HG03469 (cell line): Measurements from ENCODE around the gene ABHD15.
"Not testable (repeated sequence)": the region's sequence is repeated elsewhere in the genome, so short reads cannot be mapped to it uniquely, and the experiment has no call there.

Source experiments
- ATAC-seq: cut with Tn5 transposase; IDR thresholded peaks from one replicate; pipeline ENCODE4 v1.9.1; 2021; ENCODE audit warnings: mild to moderate bottlenecking, moderate library complexity, moderate number of reproducible peaks; ENCODE audit not compliant: unreplicated experiment

ABHD15 gene

DNA sequence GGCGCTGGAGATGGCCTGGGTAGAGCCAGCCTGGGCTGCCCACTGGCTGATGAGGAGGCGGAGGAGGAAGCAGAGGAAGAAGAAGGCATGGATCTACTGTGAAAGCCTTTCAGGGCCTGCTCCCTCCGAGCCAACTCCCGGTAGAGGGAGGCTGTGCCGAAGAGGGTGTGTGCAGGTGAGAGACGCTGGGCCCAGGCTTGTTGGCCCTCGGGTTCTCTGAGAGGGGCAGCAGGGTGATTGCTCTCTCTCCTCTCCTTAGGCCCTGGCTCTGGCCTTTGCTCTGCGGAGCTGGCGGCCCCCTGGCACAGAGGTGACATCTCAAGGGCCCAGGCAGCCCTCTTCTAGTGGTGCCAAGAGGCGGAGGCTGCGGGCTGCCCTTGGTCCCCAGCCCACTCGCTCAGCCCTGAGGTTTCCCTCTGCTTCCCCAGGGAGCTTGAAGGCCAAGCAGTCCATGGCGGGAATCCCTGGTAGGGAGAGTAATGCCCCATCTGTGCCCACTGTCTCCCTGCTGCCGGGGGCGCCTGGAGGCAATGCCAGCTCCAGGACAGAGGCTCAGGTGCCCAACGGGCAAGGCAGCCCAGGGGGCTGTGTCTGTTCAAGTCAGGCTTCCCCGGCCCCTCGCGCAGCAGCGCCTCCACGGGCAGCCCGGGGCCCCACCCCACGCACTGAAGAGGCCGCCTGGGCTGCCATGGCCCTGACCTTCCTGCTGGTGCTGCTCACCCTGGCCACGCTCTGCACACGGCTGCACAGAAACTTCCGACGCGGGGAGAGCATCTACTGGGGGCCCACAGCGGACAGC is 5.2 kb upstream of the ABHD15 start:
- ATAC-seq, result no peak

DNA sequence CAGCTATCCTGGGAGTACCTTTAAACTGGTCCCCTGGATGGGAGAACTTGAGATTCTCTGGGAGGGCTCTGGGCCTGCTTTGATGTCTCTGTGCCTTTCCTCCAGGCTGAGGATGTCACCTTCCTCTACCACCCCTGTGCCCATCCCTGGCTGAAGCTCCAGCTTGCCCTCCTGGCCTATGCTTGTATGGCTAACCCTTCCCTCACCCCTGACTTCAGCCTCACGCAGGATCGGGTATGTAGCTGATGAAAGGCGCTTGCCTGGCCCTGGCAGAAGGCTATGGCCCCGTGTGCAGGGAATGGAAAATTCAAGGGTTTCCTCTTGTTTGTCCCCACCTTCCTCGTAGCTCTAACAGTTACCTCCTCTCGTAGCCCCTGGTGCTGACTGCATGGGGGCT is 4.6 kb upstream of the ABHD15 start:
- ATAC-seq, result no peak

DNA sequence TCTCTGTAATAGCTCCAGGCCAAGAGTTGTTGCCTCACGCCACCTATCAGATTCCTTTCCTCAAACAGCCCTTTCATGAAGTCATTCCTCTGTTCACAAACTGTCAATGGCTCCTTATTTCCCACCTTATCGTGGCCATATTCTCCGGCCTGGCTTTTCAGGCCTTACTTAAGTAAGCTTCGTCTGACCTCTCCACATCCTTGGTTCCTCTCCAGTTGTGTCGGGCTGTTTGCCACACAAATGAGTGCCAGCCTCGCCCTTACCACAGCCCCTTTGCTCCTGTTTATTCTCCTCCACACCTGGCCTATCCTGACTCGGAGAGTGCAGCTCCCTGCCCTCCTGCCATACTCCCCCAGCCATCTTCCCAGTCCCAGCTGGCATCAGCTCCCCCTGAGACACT is 3.7 kb upstream of the ABHD15 start:
- ATAC-seq, result no peak

DNA sequence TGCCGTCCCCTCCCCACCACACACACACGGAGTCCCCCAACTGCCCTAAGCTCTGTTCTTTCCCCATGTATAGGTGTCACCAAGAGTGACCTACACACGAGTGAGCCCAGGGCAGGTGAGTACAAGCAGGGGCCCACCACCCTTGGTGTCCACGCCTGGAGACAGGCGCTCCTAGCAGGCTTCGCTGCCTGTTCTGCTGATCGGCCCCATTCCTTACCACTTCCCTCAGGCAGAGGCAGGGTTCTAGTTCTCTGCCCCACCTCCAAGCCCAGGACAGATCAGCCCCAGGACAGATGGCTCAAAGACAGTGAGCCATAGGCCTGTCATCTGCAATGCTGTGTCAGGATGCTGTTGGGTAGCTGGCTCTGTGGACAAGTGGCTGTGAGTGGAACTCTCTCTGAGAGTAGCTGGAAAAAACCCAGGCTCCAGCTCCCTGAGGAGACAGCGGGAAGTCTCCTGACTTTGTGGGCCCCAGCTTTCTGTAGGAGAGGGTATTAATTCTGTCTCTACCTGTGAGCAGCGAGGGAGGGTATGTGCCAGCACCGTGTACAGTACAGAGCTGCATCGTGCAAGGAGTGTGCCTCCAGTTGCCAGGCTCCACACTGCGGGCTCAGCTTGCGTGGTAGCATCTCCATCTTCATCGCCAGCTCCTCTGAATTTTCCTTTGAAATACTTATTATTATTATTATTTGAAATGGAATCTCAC is 2.6 kb upstream of the ABHD15 start:
- no peak for ATAC-seq

DNA sequence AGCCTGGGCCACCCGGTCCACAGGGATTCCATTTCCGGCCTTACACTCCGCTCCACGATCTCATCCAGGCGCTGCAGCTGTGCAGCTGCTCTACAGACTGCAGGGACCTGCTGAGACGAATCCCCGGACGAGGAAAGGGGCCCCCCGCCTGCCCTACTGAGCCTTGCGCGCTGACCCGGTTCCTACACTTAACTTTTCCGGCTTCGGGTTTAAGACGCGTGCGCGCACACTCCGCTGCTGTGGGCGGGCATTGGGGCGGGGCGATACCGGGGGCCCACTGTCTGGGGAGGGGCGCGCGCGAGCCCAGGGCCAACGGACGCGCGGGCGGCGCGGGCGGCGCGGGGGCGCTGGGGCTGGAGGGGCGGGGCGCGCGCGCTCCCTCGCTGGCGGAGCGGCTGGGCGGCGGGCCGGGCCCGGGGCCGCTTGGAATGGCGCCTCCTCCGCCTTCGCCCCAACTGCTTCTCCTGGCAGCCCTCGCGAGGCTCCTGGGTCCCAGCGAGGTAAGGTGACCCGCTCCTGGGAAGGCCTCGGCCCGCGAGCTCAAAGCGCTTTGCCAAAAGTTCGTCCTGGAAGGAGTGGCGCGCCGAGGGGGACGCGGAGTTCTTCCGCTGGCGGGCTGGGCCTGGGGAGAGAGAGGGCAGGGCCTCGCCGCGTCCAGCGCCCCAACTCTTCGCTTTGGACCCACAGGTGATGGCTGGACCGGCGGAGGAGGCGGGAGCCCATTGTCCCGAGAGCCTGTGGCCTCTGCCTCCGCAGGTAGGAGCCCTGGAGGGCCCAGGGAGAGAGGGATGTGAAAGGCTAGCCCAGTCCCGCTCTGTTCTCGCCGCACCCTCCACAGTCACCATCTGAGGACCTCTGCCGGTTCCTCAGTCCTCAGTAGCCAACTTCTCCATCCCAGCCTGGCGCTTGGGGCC is 1.8 kb upstream of the ABHD15 start, which contains the start of gene TP53I13:
TSS of gene TP53I13 (plus strand) at position 371 of the 914 bp plus-strand sequence. CDS start at position 429, 58 bp downstream.
- ATAC-seq, result no peak

DNA sequence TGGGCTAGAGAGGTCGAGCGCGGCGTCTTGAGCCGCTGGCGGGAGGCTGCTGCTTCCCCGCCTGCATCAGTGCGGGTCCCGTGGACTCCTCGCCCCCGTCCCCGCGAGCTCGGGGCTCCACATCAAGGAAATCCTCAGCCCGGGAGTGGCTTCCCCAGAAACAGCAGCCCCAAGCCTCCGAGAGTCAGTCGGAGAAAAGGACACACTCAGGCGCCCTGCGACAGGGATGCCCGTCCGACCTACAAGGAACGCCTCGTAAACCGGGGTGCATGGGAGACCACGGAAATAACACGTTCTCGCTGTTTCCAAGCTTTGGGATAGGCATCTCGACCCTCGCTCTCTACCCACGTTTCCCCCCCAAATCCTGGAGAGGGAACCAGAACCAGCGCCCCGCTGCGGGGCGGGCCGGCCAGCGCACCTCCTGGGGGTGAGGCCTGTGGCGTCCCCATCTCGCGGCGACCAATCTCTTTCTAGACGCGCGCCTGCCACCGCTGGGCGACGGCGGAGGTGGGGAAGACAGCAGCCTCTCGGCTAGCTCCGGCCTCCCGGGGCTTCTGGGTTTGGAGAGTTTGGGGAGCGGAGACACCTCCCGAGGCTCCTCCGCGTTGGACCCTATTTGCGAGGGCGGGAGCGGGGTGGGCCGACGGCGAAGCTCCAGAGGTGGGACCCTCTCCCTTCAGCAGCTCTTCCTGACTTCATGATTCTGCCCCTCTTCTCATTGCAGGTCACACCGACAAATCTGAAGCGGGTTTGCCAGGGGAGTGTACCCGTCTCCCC is 905 bp upstream of the ABHD15 start:
- no peak for ATAC-seq

DNA sequence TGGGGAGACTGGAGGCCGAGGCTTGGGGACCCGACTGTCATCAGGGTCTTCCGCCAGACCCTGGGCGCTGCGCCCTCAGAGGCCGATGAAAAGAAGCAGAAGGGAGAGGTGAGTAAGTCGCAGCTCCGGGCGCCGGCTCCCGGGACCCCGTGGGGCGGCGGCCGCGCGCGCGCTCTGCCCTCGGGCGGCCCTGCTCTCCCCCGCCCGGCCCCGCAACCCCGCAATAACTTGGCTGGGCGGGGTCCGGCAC is 392 bp upstream of the ABHD15 start:
- no peak for ATAC-seq

DNA sequence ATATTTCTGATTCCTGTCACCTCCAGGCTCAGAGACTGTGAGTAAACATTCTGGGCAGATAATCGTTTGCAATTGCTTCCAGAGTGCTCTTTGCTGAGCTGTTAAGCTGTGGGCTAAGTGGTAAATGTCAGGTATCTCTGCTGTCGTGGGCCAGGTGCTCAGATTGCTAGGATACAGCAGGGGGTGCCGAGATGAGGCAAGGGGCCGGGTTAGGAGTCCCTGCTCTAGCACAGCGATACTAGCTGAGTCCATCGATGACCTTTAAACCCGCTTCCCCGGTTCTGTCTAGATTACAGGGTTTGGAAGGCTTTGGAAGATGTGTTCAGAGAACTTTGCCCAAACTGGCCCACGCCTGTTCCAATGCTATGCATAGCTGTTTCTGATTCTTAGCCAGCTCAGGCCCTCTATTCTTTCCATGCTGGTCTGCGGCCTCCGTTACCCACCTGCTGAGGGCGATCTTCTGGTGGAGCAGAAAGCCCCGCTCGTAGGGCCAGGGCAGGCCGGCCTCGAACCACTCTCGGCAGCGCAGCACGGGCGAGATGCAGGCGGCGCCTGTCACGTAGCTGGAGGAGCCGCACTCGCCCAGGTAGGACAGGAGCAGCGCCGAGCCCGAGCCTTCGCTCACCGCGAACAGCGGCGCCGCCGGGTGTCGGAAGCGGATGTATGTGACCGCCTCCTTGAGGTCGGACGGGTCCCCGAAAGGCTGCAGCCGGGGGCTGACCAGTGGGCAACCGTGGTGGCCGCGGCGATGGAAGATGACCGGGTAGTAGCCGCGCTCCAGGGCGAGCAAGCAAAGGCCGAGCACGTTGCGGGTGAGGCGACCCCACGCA is 979 bp downstream of the ABHD15 start:
- ATAC-seq, result no peak

DNA sequence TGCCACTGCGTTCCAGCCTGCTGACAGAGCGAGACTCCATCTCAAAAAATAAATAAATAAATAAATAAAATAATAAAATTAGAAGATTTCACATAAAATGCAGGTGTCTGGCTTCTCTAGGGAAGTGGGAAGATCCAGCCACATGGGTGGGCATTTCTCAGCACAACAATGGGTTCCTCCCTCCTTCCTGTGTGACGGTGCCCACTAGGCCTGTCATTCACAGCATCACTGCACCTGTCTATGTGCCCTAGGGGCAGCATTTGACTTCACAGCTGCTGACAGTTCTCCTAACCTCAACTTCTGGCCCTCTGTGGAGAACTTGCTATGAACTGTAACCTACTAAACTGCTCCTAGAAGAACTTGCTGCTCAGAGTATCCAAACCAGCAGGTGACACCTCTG is 3.0 kb downstream of the ABHD15 start:
- ATAC-seq, result no peak

DNA sequence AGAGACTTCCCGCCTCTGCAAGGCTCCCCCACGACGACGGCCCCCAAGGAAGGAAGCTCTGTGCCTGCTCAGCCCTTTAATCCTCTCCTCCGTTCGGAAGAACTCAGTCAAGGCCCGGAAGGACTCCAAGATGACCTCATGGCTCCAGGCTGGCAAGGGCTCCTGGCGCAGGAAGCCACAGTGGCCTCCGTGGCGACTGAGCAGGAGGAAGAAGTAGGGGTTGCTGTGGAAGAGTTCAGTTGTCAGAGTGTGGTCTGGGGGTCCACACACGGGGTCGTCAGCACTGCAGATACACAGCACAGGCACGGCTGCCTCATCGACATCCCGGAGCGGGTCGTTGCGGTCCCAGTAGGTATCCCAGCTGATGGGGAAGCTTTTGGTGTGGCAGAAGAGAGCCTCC is 4.2 kb downstream of the ABHD15 start:
- ATAC-seq, result no peak

DNA sequence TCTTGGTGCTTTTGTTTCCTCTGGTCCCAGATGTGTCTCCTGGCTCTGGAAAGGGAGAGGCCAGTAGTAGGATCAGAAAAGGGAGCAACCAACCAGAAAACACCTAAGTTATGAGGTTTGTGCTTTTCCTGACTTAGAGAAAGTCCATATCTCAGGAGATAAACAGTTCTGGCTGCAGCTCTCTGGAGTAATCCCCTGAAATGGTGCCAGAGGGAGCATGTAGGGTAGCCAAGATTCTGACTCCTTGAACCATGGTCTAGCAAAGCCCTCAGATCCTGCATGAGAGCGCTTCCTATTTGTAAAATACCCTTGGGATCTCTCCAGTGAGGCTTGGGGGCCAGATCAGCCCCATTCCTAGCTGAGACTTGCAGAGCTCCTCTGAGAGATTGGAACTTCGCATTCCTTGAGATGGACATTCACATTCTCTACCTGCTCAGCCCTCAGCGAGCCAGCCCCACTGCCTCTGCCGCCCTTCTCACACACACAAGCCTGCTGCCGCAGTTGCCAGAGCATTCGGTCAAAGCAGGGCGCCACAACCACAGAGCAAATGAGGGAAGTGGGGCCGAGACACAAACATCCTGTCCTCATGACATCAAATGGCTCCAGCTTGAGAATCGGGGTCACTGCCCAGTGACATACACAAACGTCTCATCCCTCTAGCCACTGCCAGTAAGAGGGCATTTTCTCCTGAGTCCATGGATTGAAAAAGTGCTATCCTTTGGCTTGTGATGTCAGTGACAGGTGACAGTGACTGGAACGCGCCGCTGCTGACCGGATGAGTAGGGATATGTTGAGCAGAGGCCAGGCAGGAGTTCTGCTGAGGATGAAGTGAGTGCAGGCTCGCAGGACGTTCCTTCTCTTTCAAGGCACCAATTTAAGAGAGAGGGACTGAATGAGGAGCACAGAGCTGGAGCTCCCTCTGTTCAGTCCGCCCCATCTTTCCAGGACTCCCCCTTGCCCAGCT is 5.0 kb downstream of the ABHD15 start:
- no peak for ATAC-seq

DNA sequence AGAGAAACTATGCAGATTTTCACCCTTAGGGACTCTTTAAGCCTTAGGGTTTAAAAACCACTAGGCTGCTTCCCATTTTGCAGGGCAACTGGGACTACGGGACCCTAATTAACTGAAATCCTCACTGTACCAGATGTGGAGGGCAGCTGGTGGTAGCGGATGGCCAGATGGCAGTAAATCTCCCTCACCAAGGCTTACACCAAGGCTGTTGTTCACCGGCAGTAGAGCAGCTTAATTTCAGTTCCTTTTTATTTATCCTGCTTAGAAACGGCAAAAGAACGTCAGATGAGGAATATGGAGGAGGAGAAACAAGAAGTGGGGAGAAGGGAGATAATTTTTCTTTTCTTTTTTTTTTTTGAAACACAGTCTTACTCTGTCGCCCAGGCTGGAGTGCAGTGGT is 6.5 kb downstream of the ABHD15 start:
- no peak for ATAC-seq

DNA sequence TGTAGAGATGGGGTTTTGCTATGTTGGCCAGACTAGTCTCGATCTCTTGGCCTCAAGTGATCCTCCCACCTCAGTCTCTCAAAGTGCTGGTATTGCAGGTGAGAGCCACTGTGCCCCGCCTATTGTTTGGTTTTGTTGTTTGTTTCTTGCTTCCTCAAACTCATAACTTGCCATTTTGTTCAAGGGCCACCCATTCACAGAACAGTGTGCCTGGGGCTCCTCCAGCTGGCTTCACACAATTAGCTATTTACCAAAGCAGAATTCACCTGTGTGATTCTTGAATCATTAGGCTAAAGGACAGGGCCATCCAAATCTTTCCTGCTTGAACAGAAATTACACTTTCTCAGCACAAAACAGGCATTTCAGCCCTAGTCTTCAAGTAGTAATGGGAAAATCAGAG is 7.2 kb downstream of the ABHD15 start:
- no peak for ATAC-seq

DNA sequence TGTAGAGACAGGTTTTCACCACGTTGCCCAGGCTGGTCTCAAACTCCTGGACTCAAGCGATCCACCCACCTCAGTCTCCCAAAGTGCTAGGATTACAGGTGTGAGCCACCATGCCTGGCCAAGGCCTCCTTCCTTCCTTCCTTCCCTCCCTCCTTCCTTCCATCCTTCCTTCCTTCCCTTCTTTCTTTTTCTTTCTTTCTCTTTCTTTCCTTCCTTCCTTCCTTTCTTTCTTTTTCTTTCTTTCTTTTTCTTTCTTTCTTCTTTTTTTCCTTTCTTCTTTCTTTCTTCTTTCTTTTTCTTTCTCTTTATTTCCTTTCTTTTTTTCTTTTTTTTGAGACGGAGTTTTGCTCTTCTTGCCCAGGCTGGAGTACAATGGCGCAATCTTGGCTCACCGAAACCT is 8.7 kb downstream of the ABHD15 start:
- ATAC-seq, result not testable (repeated sequence)

DNA sequence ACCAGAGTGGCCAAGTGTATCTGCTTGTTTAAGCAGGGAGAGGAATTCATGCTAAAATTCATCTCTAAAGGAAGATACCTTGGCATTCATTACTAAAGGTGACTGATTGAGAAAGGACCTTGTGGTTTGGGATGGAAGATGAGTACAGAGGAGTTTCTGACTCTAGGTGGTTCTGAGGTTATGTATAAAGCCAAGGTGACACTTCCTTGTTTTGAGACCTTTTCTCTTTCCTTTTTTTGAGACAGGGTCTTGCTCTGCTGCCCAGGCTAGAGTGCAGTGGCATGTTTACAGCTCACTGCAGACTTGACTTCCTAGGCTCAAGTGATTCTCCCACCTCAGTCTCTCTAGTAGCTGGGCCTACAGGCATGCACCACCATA is 9.1 kb downstream of the ABHD15 start:
- ATAC-seq, result no peak

DNA sequence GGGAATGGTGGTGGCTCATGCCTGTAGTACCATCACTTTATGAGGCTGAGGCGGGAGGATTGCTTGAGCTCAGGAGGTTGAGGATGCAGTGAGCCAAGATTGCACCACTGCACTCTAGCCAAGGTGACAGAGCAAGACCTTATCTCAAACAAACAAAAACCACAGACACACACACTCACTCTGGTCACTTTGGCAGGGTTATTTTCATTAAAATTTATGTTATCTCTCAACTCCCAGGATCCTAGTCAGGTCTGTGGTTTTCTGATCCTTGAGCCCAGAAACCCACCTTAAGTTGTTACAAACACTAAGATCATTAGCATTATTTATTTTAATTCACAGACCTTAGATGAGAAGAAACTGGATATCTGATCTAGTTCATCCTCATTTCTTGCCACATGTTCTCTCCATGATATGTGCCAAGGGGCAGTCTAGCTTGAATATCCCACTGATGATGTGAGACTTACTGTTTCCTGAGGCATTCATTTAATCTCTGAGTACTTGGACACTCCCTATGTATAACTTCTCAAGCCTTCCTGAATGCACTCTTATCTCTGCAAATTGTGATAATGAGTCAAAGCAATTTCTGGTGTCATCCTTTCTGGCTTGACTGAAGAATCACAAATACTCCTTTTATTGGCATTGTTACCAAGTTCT is 9.6 kb downstream of the ABHD15 start:
- ATAC-seq, result no peak

DNA sequence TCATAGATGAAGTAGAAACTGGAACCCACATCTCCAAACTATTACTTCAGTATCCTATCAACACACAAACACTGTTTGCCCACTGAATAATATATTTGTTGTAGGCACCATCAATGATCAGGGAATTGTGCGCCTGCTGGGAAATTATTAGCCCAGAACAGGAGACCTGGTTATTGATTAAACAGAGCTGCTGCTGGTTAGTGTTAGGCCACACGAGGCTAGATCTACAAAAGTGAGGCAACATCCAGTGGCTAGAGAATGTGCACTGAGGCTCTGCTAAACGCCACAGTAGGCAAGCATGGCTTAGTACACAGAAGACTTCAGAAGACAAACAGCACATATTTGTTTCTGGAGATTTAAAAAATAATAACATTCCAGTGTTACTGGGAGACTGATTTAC is 11.0 kb downstream of the ABHD15 start:
- ATAC-seq, result no peak

DNA sequence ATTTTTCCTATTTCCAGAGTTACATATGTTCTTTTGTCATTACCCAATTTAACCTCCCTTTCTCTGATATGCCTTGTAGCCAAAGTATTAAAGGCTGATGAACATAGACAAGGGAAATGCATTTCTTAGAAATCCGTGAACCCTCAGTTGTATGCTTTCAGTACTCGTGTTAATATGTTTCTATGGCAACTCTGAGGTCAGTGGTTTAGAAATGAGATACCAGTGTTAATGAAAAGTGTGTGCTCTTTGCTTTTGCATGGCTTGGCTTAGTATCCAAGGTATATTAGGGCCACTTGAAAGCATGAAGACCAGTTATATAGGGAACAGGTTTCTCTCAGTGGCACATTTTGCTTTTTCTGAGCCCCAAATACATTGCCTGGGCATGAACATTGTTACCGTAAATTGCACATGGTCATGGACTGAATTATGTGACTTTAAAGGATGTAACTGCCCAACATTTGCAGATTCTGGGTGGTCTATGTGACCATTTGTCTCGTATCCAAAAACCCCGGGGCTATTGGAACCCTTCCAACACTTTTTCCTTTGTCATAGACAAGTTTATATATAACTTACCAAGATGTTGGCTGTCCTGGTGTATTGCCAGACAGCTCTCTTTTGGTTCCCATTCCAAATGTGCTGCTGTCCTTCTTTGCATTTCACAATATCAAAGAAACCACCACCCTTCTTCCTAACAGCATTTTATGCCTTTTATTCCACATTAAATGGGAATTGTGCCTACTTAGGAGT is 17.5 kb downstream of the ABHD15 start:
- no peak for ATAC-seq
